Measurements from ENCODE around the gene ZCCHC3. TPM values are rescaled to one million over a fixed set of nuclear protein-coding genes. Genes with fewer than 3 reads are reported as not detected.

Gene ZCCHC3
- total RNA-seq, 2 donors from 2014 or later, result 39.5 to 46.1 TPM

GRCh38 chr20:263701-264100 lies 33.7 kb upstream of the ZCCHC3 start:
- TF ChIP-seq CTCF (conservative IDR thresholded peaks at IDR 0.05), result no peak
- H3K4me3 ChIP-seq (ENCODE audit: low read length), result no peak overlapping the region
- no peak overlapping the region for H3K27ac ChIP-seq (ENCODE audit: low read depth, low read length)
- H3K27me3 ChIP-seq (ENCODE audit: control insufficient read depth, insufficient read depth, low read length, poor library complexity, severe bottlenecking), result peaks cover 26% of the 10 kb centered on the region
- DNase-seq, result no peak
- no peak overlapping the region for H3K4me3 Mint-ChIP-seq
- 85 to 99% methylated on average over 10 to 13 of the region's 13 CpGs for WGBS, 2 experiments (ENCODE audit: insufficient coverage in 1 of 2, insufficient read length in 1 of 2)
- no peaks in the 10 kb centered on the region for H3K4me1 Mint-ChIP-seq
- peaks cover 6% of the 10 kb centered on the region for H3K9me3 Mint-ChIP-seq
- H3K9ac ChIP-seq (ENCODE audit: extremely low read depth, low read length, poor library complexity, severe bottlenecking), result no peak overlapping the region
- no peak overlapping the region for H3K27ac Mint-ChIP-seq
- no peaks in the 10 kb centered on the region for H3K36me3 Mint-ChIP-seq (ENCODE audit: low read depth)
- no peaks in the 10 kb centered on the region for H3K4me1 ChIP-seq (ENCODE audit: control insufficient read depth, insufficient read depth, low read length)
- peaks cover 84% of the 10 kb centered on the region for H3K27me3 Mint-ChIP-seq (ENCODE audit: insufficient read depth)
- H3K36me3 ChIP-seq (ENCODE audit: control insufficient read depth, insufficient read depth, low read length), result no peaks in the 10 kb centered on the region
- H3K9me3 ChIP-seq (ENCODE audit: control insufficient read depth, low read length), result no peaks in the 10 kb centered on the region

- Histone ChIP-seq H3K9ac (ENCODE audit: extremely low read depth, low read length, poor library complexity, severe bottlenecking) (no peak overlapping the region), H3K4me3 (ENCODE audit: low read length) (peak overlapping the region; percentile 72), H3K27ac (ENCODE audit: low read depth, low read length) (no peak overlapping the region), H3K27me3 (ENCODE audit: control insufficient read depth, insufficient read depth, low read length, poor library complexity, severe bottlenecking) (peaks cover 14% of the 10 kb centered on the region), H3K4me1 (ENCODE audit: control insufficient read depth, insufficient read depth, low read length) (no peaks in the 10 kb centered on the region), H3K9me3 (ENCODE audit: control insufficient read depth, low read length) (no peaks in the 10 kb centered on the region), H3K36me3 (ENCODE audit: control insufficient read depth, insufficient read depth, low read length) (peaks cover 8% of the 10 kb centered on the region)
- H3K36me3 Mint-ChIP-seq (ENCODE audit: low read depth), result no peaks in the 10 kb centered on the region
- H3K27ac Mint-ChIP-seq, result peak overlapping the region; percentile 93
- H3K4me3 Mint-ChIP-seq, result peak overlapping the region; percentile 52
- 18 to 28% methylated on average over 14 to 41 of the region's 43 CpGs for WGBS, 2 experiments (ENCODE audit: insufficient coverage in 1 of 2, insufficient read length in 1 of 2)
- no peaks in the 10 kb centered on the region for H3K4me1 Mint-ChIP-seq
- peak; percentile 97 for TF ChIP-seq CTCF (conservative IDR thresholded peaks at IDR 0.05)
- peaks cover 6% of the 10 kb centered on the region for H3K9me3 Mint-ChIP-seq
- DNase-seq, result peak; percentile 99
- H3K27me3 Mint-ChIP-seq (ENCODE audit: insufficient read depth), result peaks cover 58% of the 10 kb centered on the region
These were observed 30.5 kb upstream of the ZCCHC3 start for GRCh38 chr20:266596-267562.

DNA sequence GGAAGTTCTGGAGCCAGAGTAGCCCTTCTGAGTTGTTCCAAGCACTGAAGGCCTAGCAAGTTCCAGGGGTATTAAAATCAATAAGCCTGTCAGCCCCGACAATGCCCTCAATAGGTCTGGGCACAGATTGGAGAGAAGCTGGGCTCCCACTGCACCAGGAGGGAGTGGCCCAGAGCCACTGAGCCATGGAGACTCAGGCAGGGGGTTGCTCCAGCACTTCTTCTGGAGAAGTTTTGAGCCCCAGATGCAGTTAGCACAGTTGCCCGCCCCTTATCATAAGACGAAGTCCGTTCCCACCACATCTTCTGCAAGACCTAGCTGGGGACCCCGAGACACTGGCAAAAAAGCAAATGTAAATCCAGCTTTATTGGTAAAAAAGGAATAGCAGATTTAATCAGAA lies 26.9 kb upstream of the ZCCHC3 start:
- Mint-ChIP-seq H3K9me3 (peaks cover 6% of the 10 kb centered on the region), H3K27me3 (ENCODE audit: insufficient read depth) (peaks cover 26% of the 10 kb centered on the region), H3K4me3 (no peak overlapping the region), H3K4me1 (no peaks in the 10 kb centered on the region), H3K36me3 (ENCODE audit: low read depth) (peaks cover 22% of the 10 kb centered on the region), H3K27ac (no peak overlapping the region)
- H3K27ac ChIP-seq (ENCODE audit: low read depth, low read length), result no peak overlapping the region
- no peaks in the 10 kb centered on the region for H3K4me1 ChIP-seq (ENCODE audit: control insufficient read depth, insufficient read depth, low read length)
- no peak overlapping the region for H3K4me3 ChIP-seq (ENCODE audit: low read length)
- peaks cover 4% of the 10 kb centered on the region for H3K27me3 ChIP-seq (ENCODE audit: control insufficient read depth, insufficient read depth, low read length, poor library complexity, severe bottlenecking)
- H3K9me3 ChIP-seq (ENCODE audit: control insufficient read depth, low read length), result no peaks in the 10 kb centered on the region
- H3K9ac ChIP-seq (ENCODE audit: extremely low read depth, low read length, poor library complexity, severe bottlenecking), result no peak overlapping the region
- WGBS, 2 experiments (ENCODE audit: insufficient coverage in 1 of 2, insufficient read length in 1 of 2), result 97 to 100% methylated on average over 1 to 5 of the region's 5 CpGs
- no peak for TF ChIP-seq CTCF (conservative IDR thresholded peaks at IDR 0.05)
- peaks cover 8% of the 10 kb centered on the region for H3K36me3 ChIP-seq (ENCODE audit: control insufficient read depth, insufficient read depth, low read length)
- peak; percentile 31 for DNase-seq
